Breast epithelium (tissue), 4 donors: ENCODE measurements around the gene CPNE4. TPM values are rescaled to one million over a fixed set of nuclear protein-coding genes. Genes with fewer than 3 reads are reported as not detected.
"Not testable (repeated sequence)": the region's sequence is repeated elsewhere in the genome, so short reads cannot be mapped to it uniquely, and the experiment has no call there.

ENCODE experiments used
- DNase-seq, 2 donors: peaks; one replicate each; pipeline ENCODE4 v3.0.0-alpha.2; 2019; ENCODE audit warnings: low spot score in 2 of 2
- H3K27ac ChIP-seq, 2 donors: fragments of 200-600 bp; sonication (generic) in 1 of 2; one replicate each; pipeline ENCODE4 v1.5.1; 2016 to 2019; ENCODE audit warnings: mild to moderate bottlenecking in 1 of 2
- H3K27me3 ChIP-seq, 2 donors: fragments of 200-600 bp; sonication (generic) in 1 of 2; one replicate each; pipeline versions ENCODE4 v1.5.1 to v1.6.0; 2017 to 2019; ENCODE audit warnings: control low read depth in 1 of 2, mild to moderate bottlenecking in 1 of 2
- H3K36me3 ChIP-seq: fragments of 200-600 bp; one replicate; pipeline ENCODE4 v1.5.1; 2019
- H3K4me1 ChIP-seq, 2 donors: fragments of 200-600 bp; sonication (generic); one replicate each; pipeline ENCODE4 v1.5.1; 2016 to 2019; ENCODE audit warnings: control low read depth in 1 of 2
- H3K4me3 ChIP-seq, 3 donors: fragments of 200-600 bp; sonication (generic); 1 replicate in 2 of 3; 2 replicates in 1 of 3; pipeline ENCODE4 v1.5.1; 2016 to 2019; ENCODE audit warnings: mild to moderate bottlenecking in 3 of 3, moderate library complexity in 2 of 3
- H3K9me3 ChIP-seq, 2 donors: fragments of 200-600 bp; sonication (generic) in 1 of 2; one replicate each; pipeline ENCODE4 v1.5.1; 2016 to 2019; ENCODE audit warnings: control low read depth in 1 of 2
- CTCF ChIP-seq, 3 donors: fragments of 450-650 bp; IDR thresholded peaks; one replicate each; pipeline ENCODE4 v1.5.1; 2016 to 2017; ENCODE audit warnings: antibody characterized with exemption in 3 of 3, mild to moderate bottlenecking in 3 of 3, moderate library complexity in 3 of 3
- POLR2A ChIP-seq: fragments of 450-650 bp; IDR thresholded peaks from one replicate; pipeline ENCODE4 v1.6.1; 2016; ENCODE audit warnings: antibody characterized with exemption, mild to moderate bottlenecking, moderate library complexity
- POLR2AphosphoS5 ChIP-seq, 3 donors: sonication (generic); formaldehyde crosslinking; IDR thresholded peaks; one replicate each; pipeline ENCODE4 v1.6.1; 2017; ENCODE audit warnings: antibody characterized with exemption in 3 of 3
- intact Hi-C: fragments of 100-400 bp; cut with DNase I; formaldehyde crosslinking; loops from one replicate; pipeline ENCODE4 v1.15.1; 2023; ENCODE audit warnings: low total_unique reads
- total RNA-seq, 3 donors: library from RNA; depleted of rRNA; stranded (reverse); fragments of >200 nt; gene quantifications; one replicate each; pipeline ENCODE4 v1.1.0, GENCODE V29; 2016

CPNE4 gene
- total RNA-seq, 3 donors from 2014 or later = 0.16 TPM; not detected in 2

GRCh38 chr3:131494706-131495105 lies 540.1 kb downstream of the CPNE4 start:
- H3K36me3 ChIP-seq = peaks cover 3% of the 10 kb centered on the region
- intact Hi-C loops = no loop called here
- no peak for DNase-seq
- H3K9me3 ChIP-seq = no peaks in the 10 kb centered on the region
- no peak overlapping the region for H3K27ac ChIP-seq
- H3K27me3 ChIP-seq = no peaks in the 10 kb centered on the region
- H3K4me1 ChIP-seq = no peaks in the 10 kb centered on the region
- no peak overlapping the region for H3K4me3 ChIP-seq
- no peak for TF ChIP-seq POLR2A
- no peak for TF ChIP-seq POLR2AphosphoS5 (IDR thresholded peaks at IDR 0.05)
- no peak for TF ChIP-seq CTCF (IDR thresholded peaks at IDR 0.05)

GRCh38 chr3:131491775-131492174 lies 543.0 kb downstream of the CPNE4 start:
- Histone ChIP-seq H3K27me3 (no peaks in the 10 kb centered on the region), H3K27ac (no peak overlapping the region), H3K4me3 (no peak overlapping the region), H3K9me3 (no peaks in the 10 kb centered on the region), H3K4me1 (no peaks in the 10 kb centered on the region), H3K36me3 (peaks cover 7% of the 10 kb centered on the region)
- no peak for DNase-seq
- intact Hi-C loops = no loop called here
- TF ChIP-seq POLR2A = no peak
- TF ChIP-seq POLR2AphosphoS5 (IDR thresholded peaks at IDR 0.05) = no peak
- TF ChIP-seq CTCF (IDR thresholded peaks at IDR 0.05) = no peak

GRCh38 chr3:131491084-131491483 lies 543.7 kb downstream of the CPNE4 start:
- Histone ChIP-seq H3K9me3 (no peaks in the 10 kb centered on the region), H3K27me3 (no peaks in the 10 kb centered on the region), H3K4me1 (no peaks in the 10 kb centered on the region), H3K36me3 (peaks cover 7% of the 10 kb centered on the region), H3K4me3 (no peak overlapping the region), H3K27ac (no peak overlapping the region)
- no peak for DNase-seq
- intact Hi-C loops = no loop called here
- TF ChIP-seq CTCF (IDR thresholded peaks at IDR 0.05) (no peak), POLR2AphosphoS5 (IDR thresholded peaks at IDR 0.05) (no peak), POLR2A (no peak)

GRCh38 chr3:131486545-131486944 lies 548.3 kb downstream of the CPNE4 start:
- DNase-seq, H3K27me3 ChIP-seq, intact Hi-C loops, H3K4me1 ChIP-seq, H3K4me3 ChIP-seq, H3K36me3 ChIP-seq, H3K9me3 ChIP-seq, H3K27ac ChIP-seq: not testable (repeated sequence)

GRCh38 chr3:131485119-131485518 lies 549.7 kb downstream of the CPNE4 start:
- no peaks in the 10 kb centered on the region for H3K4me1 ChIP-seq
- intact Hi-C loops = no loop called here
- H3K4me3 ChIP-seq = no peak overlapping the region
- DNase-seq = no peak
- no peaks in the 10 kb centered on the region for H3K9me3 ChIP-seq
- H3K27ac ChIP-seq = no peak overlapping the region
- H3K36me3 ChIP-seq = peaks cover 4% of the 10 kb centered on the region
- no peaks in the 10 kb centered on the region for H3K27me3 ChIP-seq
- no peak for TF ChIP-seq POLR2AphosphoS5 (IDR thresholded peaks at IDR 0.05)
- TF ChIP-seq POLR2A = no peak
- no peak for TF ChIP-seq CTCF (IDR thresholded peaks at IDR 0.05)

- DNase-seq = no peak
- Histone ChIP-seq H3K4me3 (no peak overlapping the region), H3K4me1 (no peaks in the 10 kb centered on the region), H3K27ac (no peak overlapping the region), H3K36me3 (peaks cover 4% of the 10 kb centered on the region), H3K27me3 (no peaks in the 10 kb centered on the region), H3K9me3 (no peaks in the 10 kb centered on the region)
- TF ChIP-seq CTCF (IDR thresholded peaks at IDR 0.05) (no peak), POLR2A (no peak), POLR2AphosphoS5 (IDR thresholded peaks at IDR 0.05) (no peak)
- intact Hi-C loops = no loop called here
These were observed 550.2 kb downstream of the CPNE4 start for GRCh38 chr3:131484496-131485111.
